Muscle layer of colon (tissue), 2 donors: ENCODE results near the gene CCDC141.

Experiments
- H3K27ac ChIP-seq: one replicate; pipeline ENCODE4 v1.7.0; 2013; ENCODE audit warnings: low read depth, mild to moderate bottlenecking, low read length, moderate library complexity
- H3K27me3 ChIP-seq, 2 donors: one replicate each; pipeline ENCODE4 v1.7.0; 2013; ENCODE audit warnings: low read length in 2 of 2, mild to moderate bottlenecking in 2 of 2; ENCODE audit not compliant: insufficient read depth in 2 of 2, control insufficient read depth in 1 of 2
- H3K36me3 ChIP-seq: one replicate; pipeline ENCODE4 v1.7.0; 2013; ENCODE audit warnings: mild to moderate bottlenecking, low read length; ENCODE audit not compliant: insufficient read depth
- H3K4me1 ChIP-seq: one replicate; pipeline ENCODE4 v1.7.0; 2013; ENCODE audit warnings: mild to moderate bottlenecking, low read length; ENCODE audit not compliant: insufficient read depth
- H3K4me3 ChIP-seq, 2 donors: one replicate each; pipeline ENCODE4 v1.7.0; 2013; ENCODE audit warnings: low read length in 2 of 2, low read depth in 1 of 2, mild to moderate bottlenecking in 1 of 2, moderate library complexity in 1 of 2
- H3K9ac ChIP-seq: one replicate; pipeline ENCODE4 v1.7.0; 2013; ENCODE audit warnings: low read length
- H3K9me3 ChIP-seq: one replicate; pipeline ENCODE4 v1.7.0; 2013; ENCODE audit warnings: mild to moderate bottlenecking, low read length
- donor health status: abdominal sarcoma.
- donor health status: Adenocarcinoma of cecum.

Gene CCDC141

DNA sequence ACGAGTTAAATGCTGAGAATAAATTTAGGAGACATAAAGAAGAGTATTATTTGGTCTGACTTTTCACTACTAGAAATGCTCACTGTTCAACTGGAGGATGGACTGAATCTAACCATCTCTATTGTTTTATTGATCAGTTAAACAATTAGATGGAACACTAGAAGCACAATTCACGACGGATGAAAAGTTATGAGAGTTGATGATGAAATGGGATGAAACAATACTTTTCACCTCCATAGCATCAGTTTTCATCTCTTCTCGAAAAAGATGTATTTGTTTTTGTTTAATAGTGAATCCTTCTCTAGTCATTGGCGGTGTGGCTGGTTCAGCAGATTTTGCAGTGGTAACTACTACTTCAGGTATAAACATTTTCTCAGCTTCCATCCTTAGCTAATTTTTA is 262.0 kb downstream of the CCDC141 start:
- H3K4me3 ChIP-seq: no peak overlapping the region
- H3K9ac ChIP-seq: no peak overlapping the region
- no peaks in the 10 kb centered on the region for H3K4me1 ChIP-seq
- H3K27ac ChIP-seq: no peak overlapping the region
- H3K27me3 ChIP-seq: no peaks in the 10 kb centered on the region
- no peaks in the 10 kb centered on the region for H3K36me3 ChIP-seq
- no peaks in the 10 kb centered on the region for H3K9me3 ChIP-seq

DNA sequence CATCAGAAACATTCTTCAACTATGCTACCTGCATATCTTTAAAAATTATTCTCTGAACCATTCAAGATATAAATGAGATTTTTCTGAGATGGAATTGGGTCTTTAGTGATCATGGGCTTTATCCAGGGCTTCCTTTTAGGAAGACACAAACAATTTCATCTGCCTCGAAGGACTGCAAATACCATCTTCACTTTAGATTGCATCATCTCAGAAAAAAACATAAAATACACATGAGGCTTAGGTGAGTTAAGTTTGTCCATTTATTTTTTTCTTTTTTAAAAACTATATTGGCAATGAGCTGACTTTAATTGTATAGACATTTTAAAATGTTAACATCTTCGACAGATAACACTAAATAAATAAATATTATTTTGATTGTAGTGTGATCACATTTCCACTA is 262.8 kb downstream of the CCDC141 start:
- Histone ChIP-seq H3K27ac (no peak overlapping the region), H3K4me3 (no peak overlapping the region), H3K9ac (no peak overlapping the region), H3K36me3 (no peaks in the 10 kb centered on the region), H3K27me3 (no peaks in the 10 kb centered on the region), H3K9me3 (no peaks in the 10 kb centered on the region), H3K4me1 (no peaks in the 10 kb centered on the region)

DNA sequence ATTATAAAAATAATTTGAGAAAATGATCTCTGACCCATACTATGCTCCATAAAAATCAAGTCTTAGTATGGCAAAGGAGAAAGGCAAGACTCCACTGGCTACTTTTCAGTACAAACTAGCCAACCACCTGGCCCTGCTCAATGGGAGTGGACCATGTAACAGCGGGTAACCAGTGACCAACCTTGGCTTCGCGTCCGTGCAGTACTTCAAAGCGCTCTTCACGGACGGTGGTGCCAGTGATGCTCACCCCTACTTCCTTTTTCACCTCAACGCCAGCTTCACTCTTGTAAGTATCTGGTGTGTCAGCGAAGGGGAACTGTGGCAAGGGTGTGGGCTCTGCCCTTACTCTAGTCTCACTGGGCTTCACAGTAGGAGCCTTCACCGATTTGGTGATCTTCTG is 266.0 kb downstream of the CCDC141 start:
- Histone ChIP-seq H3K36me3 (no peaks in the 10 kb centered on the region), H3K4me1 (no peaks in the 10 kb centered on the region), H3K9me3 (no peaks in the 10 kb centered on the region), H3K27me3 (no peaks in the 10 kb centered on the region), H3K4me3 (no peak overlapping the region), H3K9ac (no peak overlapping the region), H3K27ac (no peak overlapping the region)

DNA sequence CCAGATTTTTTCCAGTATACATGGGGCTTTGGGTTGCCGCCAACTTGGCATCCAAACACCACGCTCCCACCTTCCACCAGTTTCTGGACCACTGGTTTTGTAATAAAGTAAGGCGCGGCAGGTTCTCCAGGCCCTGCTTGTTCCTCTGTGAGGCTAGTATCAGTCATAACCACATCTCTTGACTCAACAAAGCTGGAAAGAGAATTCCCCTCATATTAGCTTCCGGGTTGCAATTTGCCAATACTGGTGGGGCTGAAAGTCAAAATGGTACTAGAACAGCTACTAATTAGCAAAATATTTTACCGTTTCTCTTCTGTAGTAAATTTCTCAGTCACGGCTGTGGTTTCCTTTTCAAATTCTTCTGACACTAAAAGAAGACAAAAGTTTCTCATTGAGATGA is 267.7 kb downstream of the CCDC141 start:
- H3K9me3 ChIP-seq: no peaks in the 10 kb centered on the region
- no peak overlapping the region for H3K9ac ChIP-seq
- H3K36me3 ChIP-seq: no peaks in the 10 kb centered on the region
- H3K4me1 ChIP-seq: no peaks in the 10 kb centered on the region
- no peaks in the 10 kb centered on the region for H3K27me3 ChIP-seq
- H3K4me3 ChIP-seq: no peak overlapping the region
- H3K27ac ChIP-seq: no peak overlapping the region
